HEK293 (cell line): ENCODE results near the gene SPRY1.
A peak's percentile ranks its signal among the peaks of the same experiment; 100 is the strongest.

ENCODE experiments used
- CTCF ChIA-PET: fragments of 350-600 bp; formaldehyde crosslinking; extraction: SDS; loops from one replicate; lab custom pipeline; 2021; ENCODE audit warnings: antibody characterized with exemption; lab: Yijun Ruan, JAX
- POLR2A ChIA-PET: fragments of 300-600 bp; formaldehyde crosslinking; extraction: SDS; loops from one replicate; lab custom pipeline; 2020; ENCODE audit warnings: antibody characterized with exemption, inconsistent platforms; lab: Yijun Ruan, JAX
- H3K27ac ChIP-seq: fragments of 200-500 bp; sonication (Bioruptor generic); 2 replicates; pipeline ENCODE4 v1.5.1; 2014; ENCODE audit warnings: low read depth, low read length, control low read depth, inconsistent platforms; ENCODE audit errors: extremely low read depth
- H3K36me3 ChIP-seq, 2 experiments: fragments of 200-500 bp in 1 of 2; sonication (Bioruptor generic) in 1 of 2; 1 replicate in 1 of 2; 2 replicates in 1 of 2; pipeline ENCODE4 v1.5.1; 2014 to 2017; ENCODE audit warnings: inconsistent platforms in 2 of 2, low read length in 2 of 2; ENCODE audit not compliant: control insufficient read depth in 2 of 2, insufficient read depth in 1 of 2
- H3K4me1 ChIP-seq: fragments of 200-500 bp; sonication (Bioruptor generic); 2 replicates; pipeline ENCODE4 v1.5.1; 2014; ENCODE audit warnings: mild to moderate bottlenecking, low read length, inconsistent platforms; ENCODE audit not compliant: control insufficient read depth, insufficient read depth
- H3K4me3 ChIP-seq: 2 replicates; pipeline ENCODE4 v1.5.1; 2011; ENCODE audit warnings: low read depth, mild to moderate bottlenecking, control low read depth, low read length, moderate library complexity
- H3K9me3 ChIP-seq: fragments of 200-500 bp; sonication (Bioruptor generic); 2 replicates; pipeline ENCODE4 v1.5.1; 2014; ENCODE audit warnings: low read depth, low read length, inconsistent platforms; ENCODE audit not compliant: control insufficient read depth, insufficient read depth
- EGR2 ChIP-seq: fragments of 450-650 bp; formaldehyde crosslinking; IDR thresholded peaks from 2 replicates; pipeline ENCODE4 v1.5.1; 2016; ENCODE audit warnings: low read depth, missing biosample characterization, missing genetic modification characterization
- PRDM1 ChIP-seq: fragments of 450-650 bp; formaldehyde crosslinking; IDR thresholded peaks from 2 replicates; pipeline ENCODE4; 2016; ENCODE audit warnings: missing biosample characterization, missing genetic modification characterization
- SETDB1 ChIP-seq: IDR thresholded peaks from one replicate; pipeline ENCODE4 v1.6.1; 2017; ENCODE audit warnings: mild to moderate bottlenecking, low read length, moderate library complexity, mixed read lengths; ENCODE audit not compliant: insufficient read length
- WT1 ChIP-seq: fragments of 450-650 bp; formaldehyde crosslinking; IDR thresholded peaks from 2 replicates; pipeline ENCODE4 v1.5.1; 2016; ENCODE audit warnings: missing biosample characterization, missing genetic modification characterization
- ZBTB1 ChIP-seq: fragments of 450-650 bp; formaldehyde crosslinking; IDR thresholded peaks from 2 replicates; pipeline ENCODE4 v1.5.1; 2016; ENCODE audit warnings: missing biosample characterization, missing genetic modification characterization
- ZBTB10 ChIP-seq: fragments of 450-650 bp; formaldehyde crosslinking; IDR thresholded peaks from 2 replicates; pipeline ENCODE4 v1.5.1; 2016; ENCODE audit warnings: missing biosample characterization, missing genetic modification characterization
- ZBTB11 ChIP-seq: fragments of 450-650 bp; formaldehyde crosslinking; conservative IDR thresholded peaks from 2 replicates; pipeline ENCODE4 v1.5.1; 2016; ENCODE audit warnings: low read depth, missing biosample characterization, missing genetic modification characterization
- ZBTB20 ChIP-seq: fragments of 450-650 bp; formaldehyde crosslinking; IDR thresholded peaks from 2 replicates; pipeline ENCODE4 v1.5.1; 2016; ENCODE audit warnings: missing biosample characterization, missing genetic modification characterization
- ZBTB7A ChIP-seq: fragments of 450-650 bp; formaldehyde crosslinking; IDR thresholded peaks from 2 replicates; pipeline ENCODE4 v1.5.1; 2016; ENCODE audit warnings: low read depth, missing biosample characterization, missing genetic modification characterization
- ZBTB8A ChIP-seq: fragments of 450-650 bp; formaldehyde crosslinking; IDR thresholded peaks from 2 replicates; pipeline ENCODE4 v1.5.1; 2016; ENCODE audit warnings: missing biosample characterization, missing genetic modification characterization
- ZIC2 ChIP-seq: fragments of 450-650 bp; formaldehyde crosslinking; IDR thresholded peaks from 2 replicates; pipeline ENCODE4 v1.5.1; 2016; ENCODE audit warnings: missing biosample characterization, missing genetic modification characterization
- ZNF16 ChIP-seq: fragments of 450-650 bp; formaldehyde crosslinking; IDR thresholded peaks from 2 replicates; pipeline ENCODE4 v1.5.1; 2016; ENCODE audit warnings: low read depth, missing biosample characterization, missing genetic modification characterization
- ZNF174 ChIP-seq: fragments of 450-650 bp; formaldehyde crosslinking; IDR thresholded peaks from 2 replicates; pipeline ENCODE4 v1.5.0; 2017; ENCODE audit warnings: missing biosample characterization, mild to moderate bottlenecking, missing genetic modification characterization
- ZNF175 ChIP-seq: fragments of 450-650 bp; formaldehyde crosslinking; IDR thresholded peaks from 2 replicates; pipeline ENCODE4 v1.5.1; 2016; ENCODE audit warnings: missing biosample characterization, missing genetic modification characterization
- ZNF211 ChIP-seq: fragments of 450-650 bp; formaldehyde crosslinking; IDR thresholded peaks from 2 replicates; pipeline ENCODE4 v1.5.1; 2016; ENCODE audit warnings: low read depth, missing biosample characterization, missing genetic modification characterization
- ZNF335 ChIP-seq: fragments of 450-650 bp; formaldehyde crosslinking; conservative IDR thresholded peaks from 2 replicates; pipeline ENCODE4 v1.5.1; 2016; ENCODE audit warnings: missing biosample characterization, missing genetic modification characterization
- ZNF366 ChIP-seq: fragments of 450-650 bp; formaldehyde crosslinking; conservative IDR thresholded peaks from 2 replicates; pipeline ENCODE4 v1.5.1; 2016; ENCODE audit warnings: missing biosample characterization, missing genetic modification characterization
- ZNF529 ChIP-seq: fragments of 450-650 bp; formaldehyde crosslinking; IDR thresholded peaks from 2 replicates; pipeline ENCODE4 v1.5.1; 2017; ENCODE audit warnings: missing genetic modification characterization, missing biosample characterization; ENCODE audit not compliant: insufficient replicate concordance
- ZNF654 ChIP-seq: fragments of 450-650 bp; formaldehyde crosslinking; IDR thresholded peaks from 2 replicates; pipeline ENCODE4 v1.5.1; 2016; ENCODE audit warnings: low read depth, missing biosample characterization, missing genetic modification characterization
- ZNF660 ChIP-seq: fragments of 450-650 bp; IDR thresholded peaks from 2 replicates; pipeline ENCODE4 v1.5.1; 2018; ENCODE audit warnings: missing biosample characterization, mild to moderate bottlenecking, missing genetic modification characterization
- ZNF701 ChIP-seq: fragments of 450-650 bp; formaldehyde crosslinking; IDR thresholded peaks from 2 replicates; pipeline ENCODE4 v1.5.1; 2016; ENCODE audit warnings: missing biosample characterization, missing genetic modification characterization
- TF ChIP-seq, protein P1 (sequence below): fragments of 450-650 bp; formaldehyde crosslinking; optimal IDR thresholded peaks from 2 replicates; pipeline ENCODE3; 2016; ENCODE audit warnings: missing biosample characterization, mild to moderate bottlenecking, missing genetic modification characterization

SPRY1 gene

DNA sequence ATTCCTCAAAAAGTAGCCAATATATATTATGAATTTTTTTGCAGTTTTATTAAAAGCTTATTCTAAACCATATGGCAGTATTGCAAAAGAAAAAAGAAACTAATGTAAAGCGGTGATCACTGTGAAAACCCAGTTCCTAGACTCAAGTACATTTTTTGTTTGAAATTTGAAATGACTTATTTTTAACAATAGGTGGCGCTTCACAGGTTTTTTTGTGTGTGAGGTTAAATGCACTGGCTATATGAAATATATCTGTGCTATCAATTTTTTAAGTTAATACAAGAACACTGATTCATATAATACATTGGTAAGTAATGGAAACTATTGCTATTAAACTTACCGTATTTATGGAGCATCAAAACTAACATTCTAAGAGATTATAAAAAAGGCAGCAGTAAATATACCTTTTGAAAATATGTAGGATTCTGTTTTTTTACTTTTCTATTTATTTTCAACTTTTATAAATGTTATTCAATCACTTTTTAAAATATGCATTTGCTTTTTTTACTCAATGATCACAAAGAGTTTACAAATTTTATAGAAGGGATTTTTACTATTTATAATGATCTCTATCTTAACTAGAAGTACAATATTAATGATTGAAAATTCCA lies 5.6 kb upstream of the SPRY1 start:
- Histone ChIP-seq H3K4me1 (no peaks in the 10 kb centered on the region), H3K27ac (no peak overlapping the region), H3K9me3 (no peaks in the 10 kb centered on the region), H3K4me3 (no peak overlapping the region), H3K36me3 (no peaks in the 10 kb centered on the region)
- ChIA-PET POLR2A (no interaction called here), CTCF (interaction anchor here (0.6 to 1.1 kb wide), 15 partner anchors 16 to 1526 kb away, joined by 3 to 4 read pairs (median 3); no protein-coding TSS in a partner anchor)
- TF ChIP-seq ZNF654 (tag by site-specific recombination) (peak; percentile 29), ZNF660 (tag by site-specific recombination) (0 out of 2 replicates have a peak, but pooled peaks have one; percentile 33), ZNF175 (no peak)

DNA sequence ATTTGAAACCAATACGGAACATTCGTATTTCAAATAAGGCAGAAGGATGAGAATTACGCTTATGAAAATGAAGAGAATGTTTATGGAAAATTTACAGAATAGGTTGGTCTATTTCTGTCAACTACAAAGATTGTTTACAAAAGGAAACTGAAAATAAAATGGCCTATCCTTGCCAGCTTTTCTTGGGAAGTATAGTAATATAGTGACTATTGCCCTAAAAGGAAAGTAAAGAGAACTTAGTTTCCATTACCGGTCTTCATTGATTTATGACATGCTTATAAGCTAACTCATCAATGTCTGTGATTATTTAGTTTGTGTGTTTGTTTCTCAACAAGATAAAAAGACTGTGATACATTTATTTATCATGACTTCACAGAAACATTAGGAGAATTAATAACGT lies 2.9 kb upstream of the SPRY1 start:
- Histone ChIP-seq H3K9me3 (no peaks in the 10 kb centered on the region), H3K4me3 (no peak overlapping the region), H3K27ac (no peak overlapping the region), H3K36me3 (no peaks in the 10 kb centered on the region), H3K4me1 (no peaks in the 10 kb centered on the region)
- POLR2A ChIA-PET, result no interaction called here
- TF ChIP-seq EGR2 (tag by site-specific recombination), result no peak
- TF ChIP-seq ZBTB1 (tag by site-specific recombination), result no peak
- TF ChIP-seq ZNF529 (tag by site-specific recombination), result no peak
- TF ChIP-seq ZBTB7A (tag by site-specific recombination), result no peak
- TF ChIP-seq SETDB1, result no peak
- no peak for TF ChIP-seq ZNF211 (tag by site-specific recombination)
- TF ChIP-seq WT1 (tag by site-specific recombination), result no peak
- CTCF ChIA-PET, result interaction anchor here (0.6 to 1.8 kb wide), 7 partner anchors 17 to 267 kb away, joined by 3 to 10 read pairs (median 3); no protein-coding TSS in a partner anchor

- peak overlapping the region; percentile 87 for H3K27ac ChIP-seq
- ChIA-PET POLR2A (interaction anchor here (0.6 to 1.5 kb wide), 5 partner anchors 21 to 191 kb away, joined by 3 to 4 read pairs (median 4); no protein-coding TSS in a partner anchor), CTCF (interaction anchor here (0.8 kb wide), 1 partner anchor 19 kb away, joined by 3 read pairs; no protein-coding TSS in a partner anchor)
- H3K36me3 ChIP-seq, result peaks cover 0 to 11% of the 10 kb centered on the region in 2 experiments; a peak in 1 of 3 replicates
- H3K9me3 ChIP-seq, result no peaks in the 10 kb centered on the region
- no peaks in the 10 kb centered on the region for H3K4me1 ChIP-seq
- peak overlapping the region; percentile 70 for H3K4me3 ChIP-seq
- no peak for TF ChIP-seq ZNF701 (tag by site-specific recombination)
- TF ChIP-seq ZBTB20 (tag by site-specific recombination), result peak; percentile 65; the same call in 1 of the 2 replicates
- TF ChIP-seq ZIC2 (tag by site-specific recombination), result peak; percentile 57
- peak; percentile 58 for TF ChIP-seq ZNF335 (tag by site-specific recombination)
- TF ChIP-seq ZBTB10, result peak; percentile 50; the same call in 1 of the 2 replicates
- peak; percentile 18; the same call in 1 of the 2 replicates for TF ChIP-seq ZBTB11 (tag by site-specific recombination)
- peak; percentile 83 for TF ChIP-seq ZBTB8A (tag by site-specific recombination)
- no peak for TF ChIP-seq ZNF174 (tag by site-specific recombination)
- no peak for TF ChIP-seq PRDM1
- no peak for TF ChIP-seq ZNF16 (tag by site-specific recombination)
- TF ChIP-seq ZNF366 (tag by site-specific recombination), result no peak
- TF ChIP-seq, protein P1, sequence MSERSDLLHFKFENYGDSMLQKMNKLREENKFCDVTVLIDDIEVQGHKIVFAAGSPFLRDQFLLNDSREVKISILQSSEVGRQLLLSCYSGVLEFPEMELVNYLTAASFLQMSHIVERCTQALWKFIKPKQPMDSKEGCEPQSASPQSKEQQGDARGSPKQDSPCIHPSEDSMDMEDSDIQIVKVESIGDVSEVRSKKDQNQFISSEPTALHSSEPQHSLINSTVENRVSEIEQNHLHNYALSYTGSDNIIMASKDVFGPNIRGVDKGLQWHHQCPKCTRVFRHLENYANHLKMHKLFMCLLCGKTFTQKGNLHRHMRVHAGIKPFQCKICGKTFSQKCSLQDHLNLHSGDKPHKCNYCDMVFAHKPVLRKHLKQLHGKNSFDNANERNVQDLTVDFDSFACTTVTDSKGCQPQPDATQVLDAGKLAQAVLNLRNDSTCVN, result peak; percentile 70
These were observed 810 bp downstream of the SPRY1 start for GRCh38 chr4:123397144-123398065.
